Peyer's patch (tissue), 4 donors: ENCODE measurements around the gene OR4C12.

ENCODE experiments used
- POLR2A ChIP-seq, 2 donors: fragments of 450-650 bp; IDR thresholded peaks; one replicate each; pipeline ENCODE4 v1.5.1; 2017; ENCODE audit warnings: antibody characterized with exemption in 2 of 2, mild to moderate bottlenecking in 2 of 2, moderate library complexity in 2 of 2
- TF ChIP-seq, protein P1 (sequence below), 6 experiments: fragments of 450-650 bp in 4 of 6; fragments of 200-600 bp in 2 of 6; sonication (generic) in 1 of 6; IDR thresholded peaks; one replicate each; pipeline ENCODE4 v1.5.1; 2017 to 2019; ENCODE audit warnings: antibody characterized with exemption in 6 of 6, mild to moderate bottlenecking in 3 of 6, moderate library complexity in 1 of 6

DNA sequence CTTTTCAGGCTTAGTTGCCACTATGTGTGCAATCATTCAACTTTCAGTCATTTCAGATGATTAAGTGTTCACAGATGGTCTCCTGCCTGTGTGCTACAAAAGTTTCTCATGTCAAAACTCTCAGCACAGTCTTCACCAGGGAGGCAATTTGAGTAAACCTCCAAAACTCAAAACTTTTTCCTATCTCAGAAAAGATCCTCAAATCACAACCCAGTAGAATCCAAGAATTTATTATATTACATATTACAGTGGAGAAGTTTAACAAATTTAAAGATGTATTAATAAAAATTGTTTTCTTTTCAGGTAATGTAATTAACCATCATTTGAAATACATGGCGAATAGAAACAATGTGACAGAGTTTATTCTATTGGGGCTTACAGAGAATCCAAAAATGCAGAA lies 30.2 kb downstream of the OR4C12 start, which contains the start of gene OR4C13:
- TF ChIP-seq, protein P1, sequence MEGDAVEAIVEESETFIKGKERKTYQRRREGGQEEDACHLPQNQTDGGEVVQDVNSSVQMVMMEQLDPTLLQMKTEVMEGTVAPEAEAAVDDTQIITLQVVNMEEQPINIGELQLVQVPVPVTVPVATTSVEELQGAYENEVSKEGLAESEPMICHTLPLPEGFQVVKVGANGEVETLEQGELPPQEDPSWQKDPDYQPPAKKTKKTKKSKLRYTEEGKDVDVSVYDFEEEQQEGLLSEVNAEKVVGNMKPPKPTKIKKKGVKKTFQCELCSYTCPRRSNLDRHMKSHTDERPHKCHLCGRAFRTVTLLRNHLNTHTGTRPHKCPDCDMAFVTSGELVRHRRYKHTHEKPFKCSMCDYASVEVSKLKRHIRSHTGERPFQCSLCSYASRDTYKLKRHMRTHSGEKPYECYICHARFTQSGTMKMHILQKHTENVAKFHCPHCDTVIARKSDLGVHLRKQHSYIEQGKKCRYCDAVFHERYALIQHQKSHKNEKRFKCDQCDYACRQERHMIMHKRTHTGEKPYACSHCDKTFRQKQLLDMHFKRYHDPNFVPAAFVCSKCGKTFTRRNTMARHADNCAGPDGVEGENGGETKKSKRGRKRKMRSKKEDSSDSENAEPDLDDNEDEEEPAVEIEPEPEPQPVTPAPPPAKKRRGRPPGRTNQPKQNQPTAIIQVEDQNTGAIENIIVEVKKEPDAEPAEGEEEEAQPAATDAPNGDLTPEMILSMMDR (IDR thresholded peaks at IDR 0.05) = no peak
- TF ChIP-seq POLR2A (IDR thresholded peaks at IDR 0.05) = no peak
